ENCODE measurements around the gene AFAP1L1. TPM values are rescaled to one million over a fixed set of nuclear protein-coding genes. Genes with fewer than 3 reads are reported as not detected.

AFAP1L1 gene
- total and polyA plus RNA-seq, 2 donors from 2014 or later, result 4.8 to 14.8 TPM

- intact Hi-C loops (cut with DNase I), result no loop called here
- H3K4me1 ChIP-seq (ENCODE audit: control insufficient read depth in 2 of 3, insufficient read depth in 2 of 3, low read depth in 1 of 3, low read length in 3 of 3), result peaks cover 0 to 20% (median 9%) of the 10 kb centered on the region in 3 donors
- TF ChIP-seq CTCF (IDR thresholded peaks at IDR 0.05; ENCODE audit: borderline replicate concordance, extremely low read depth, insufficient read depth), result no peak
Observed at GRCh38 chr5:149315753-149316152, 44.1 kb downstream of the AFAP1L1 start.

GRCh38 chr5:149317281-149318048, 45.8 kb downstream of the AFAP1L1 start:
- peak; percentile 75 for TF ChIP-seq CTCF (IDR thresholded peaks at IDR 0.05; ENCODE audit: borderline replicate concordance, extremely low read depth, insufficient read depth)
- Histone ChIP-seq H3K9me3 (ENCODE audit: control insufficient read depth in 2 of 3, insufficient read depth in 1 of 3, low read length in 3 of 3) (no peaks in the 10 kb centered on the region), H3K4me1 (ENCODE audit: control insufficient read depth in 2 of 3, insufficient read depth in 2 of 3, low read depth in 1 of 3, low read length in 3 of 3) (peaks cover 0 to 23% (median 23%) of the 10 kb centered on the region in 3 donors), H3K4me3 (ENCODE audit: low read length in 3 of 3) (no peak overlapping the region), H3K27me3 (ENCODE audit: control insufficient read depth, insufficient read depth, low read length) (no peaks in the 10 kb centered on the region), H3K36me3 (ENCODE audit: control insufficient read depth in 2 of 3, insufficient read depth in 3 of 3, low read length in 3 of 3) (no peaks in the 10 kb centered on the region), H3K9ac (ENCODE audit: low read length in 3 of 3) (no peak overlapping the region), H3K27ac (ENCODE audit: low read depth in 2 of 2, low read length in 2 of 2) (peak overlapping the region; percentile 7 to 48)
- intact Hi-C loops (cut with DNase I), result no loop called here
- FAIRE-seq (peak; percentile 70), DNase-seq (peak in 3 of 5 donors; percentile 43 to 85 (median 55))

More at GRCh38 chr5:149315753-149316152, 44.1 kb downstream of the AFAP1L1 start:
- Histone ChIP-seq H3K27ac (ENCODE audit: low read depth in 2 of 2, low read length in 2 of 2) (no peak overlapping the region), H3K36me3 (ENCODE audit: control insufficient read depth in 2 of 3, insufficient read depth in 3 of 3, low read length in 3 of 3) (no peaks in the 10 kb centered on the region), H3K9ac (ENCODE audit: low read length in 3 of 3) (no peak overlapping the region), H3K9me3 (ENCODE audit: control insufficient read depth in 2 of 3, insufficient read depth in 1 of 3, low read length in 3 of 3) (no peaks in the 10 kb centered on the region), H3K27me3 (ENCODE audit: control insufficient read depth, insufficient read depth, low read length) (no peaks in the 10 kb centered on the region), H3K4me3 (ENCODE audit: low read length in 3 of 3) (no peak overlapping the region)
- DNase-seq, result no peak
- no peak for FAIRE-seq

GRCh38 chr5:149319174-149319573, 47.5 kb downstream of the AFAP1L1 start:
- no peak overlapping the region for H3K4me3 ChIP-seq (ENCODE audit: low read length in 3 of 3)
- intact Hi-C loops (cut with DNase I), result no loop called here
- no peaks in the 10 kb centered on the region for H3K9me3 ChIP-seq (ENCODE audit: control insufficient read depth in 2 of 3, insufficient read depth in 1 of 3, low read length in 3 of 3)
- no peaks in the 10 kb centered on the region for H3K27me3 ChIP-seq (ENCODE audit: control insufficient read depth, insufficient read depth, low read length)
- TF ChIP-seq CTCF (IDR thresholded peaks at IDR 0.05; ENCODE audit: borderline replicate concordance, extremely low read depth, insufficient read depth), result no peak
- peak overlapping the region in 1 of 2 donors; percentile 38 for H3K27ac ChIP-seq (ENCODE audit: low read depth in 2 of 2, low read length in 2 of 2)
- H3K36me3 ChIP-seq (ENCODE audit: control insufficient read depth in 2 of 3, insufficient read depth in 3 of 3, low read length in 3 of 3), result no peaks in the 10 kb centered on the region
- FAIRE-seq, result no peak
- DNase-seq, result no peak
- no peak overlapping the region for H3K9ac ChIP-seq (ENCODE audit: low read length in 3 of 3)
- H3K4me1 ChIP-seq (ENCODE audit: control insufficient read depth in 2 of 3, insufficient read depth in 2 of 3, low read depth in 1 of 3, low read length in 3 of 3), result peaks cover 7 to 30% (median 23%) of the 10 kb centered on the region in 3 donors

Measured in kidney (tissue), 14 donors.